ENCODE results near the gene SRSF7. TPM values are rescaled to one million over a fixed set of nuclear protein-coding genes. Genes with fewer than 3 reads are reported as not detected.

Gene SRSF7
- total RNA-seq, 1 donor from 2014 or later: 50.5 TPM

- Histone ChIP-seq H3K9me3 (replicated peaks) (no peaks in the 10 kb centered on the region), H3K4me1 (no peaks in the 10 kb centered on the region), H3K27ac (replicated peaks) (no peak overlapping the region), H3K4me3 (no peak overlapping the region), H3K27me3 (ENCODE audit: low read depth) (no peaks in the 10 kb centered on the region), H3K36me3 (no peaks in the 10 kb centered on the region)
- no peak for TF ChIP-seq CTCF (IDR thresholded peaks at IDR 0.05; ENCODE audit: borderline replicate concordance)
- intact Hi-C loops (cut with micrococcal nuclease): no loop called here
- no peak for DNase-seq
Measured at GRCh38 chr2:38698467-38699003, 52.6 kb downstream of the SRSF7 start.

- H3K36me3 ChIP-seq: no peaks in the 10 kb centered on the region
- intact Hi-C loops (cut with micrococcal nuclease): no loop called here
- no peaks in the 10 kb centered on the region for H3K9me3 ChIP-seq (replicated peaks)
- no peak for DNase-seq
- no peak for TF ChIP-seq CTCF (IDR thresholded peaks at IDR 0.05; ENCODE audit: borderline replicate concordance)
- H3K27ac ChIP-seq (replicated peaks): no peak overlapping the region
- H3K4me1 ChIP-seq: no peaks in the 10 kb centered on the region
- H3K27me3 ChIP-seq (ENCODE audit: low read depth): no peaks in the 10 kb centered on the region
- H3K4me3 ChIP-seq: no peak overlapping the region
Measured at GRCh38 chr2:38697116-38697840, 53.9 kb downstream of the SRSF7 start.

Other genes with a start within 250 kb of the SRSF7 start
- gene HNRNPLL, start 148.4 kb downstream of the SRSF7 start, total RNA-seq: 26.3 TPM
- gene GALM, start 85.2 kb downstream of the SRSF7 start, total RNA-seq: 14.4 TPM
- gene GEMIN6, start 26.8 kb upstream of the SRSF7 start, total RNA-seq: 7.3 TPM
- gene DHX57, start 124.6 kb upstream of the SRSF7 start, total RNA-seq: 8.1 TPM
- 23.9 TPM for gene MORN2, start 124.6 kb upstream of the SRSF7 start, total RNA-seq
- 0.14 TPM for gene ARHGEF33, start 138.5 kb upstream of the SRSF7 start, total RNA-seq